Occipital lobe (tissue), 2 donors: ENCODE data around the gene MYO7B. TPM values are rescaled to one million over a fixed set of nuclear protein-coding genes. Genes with fewer than 3 reads are reported as not detected.

Source experiments
- DNase-seq: peaks from one replicate; lab custom pipeline; 2025; lab: John Stamatoyannopoulos, UW
- total RNA-seq: library from RNA; depleted of rRNA; stranded (reverse); fragments of >200 nt; gene quantifications from one replicate; pipeline ENCODE4 v1.2.3, GENCODE V29; 2014

The MYO7B gene
- not detected for total RNA-seq

DNA sequence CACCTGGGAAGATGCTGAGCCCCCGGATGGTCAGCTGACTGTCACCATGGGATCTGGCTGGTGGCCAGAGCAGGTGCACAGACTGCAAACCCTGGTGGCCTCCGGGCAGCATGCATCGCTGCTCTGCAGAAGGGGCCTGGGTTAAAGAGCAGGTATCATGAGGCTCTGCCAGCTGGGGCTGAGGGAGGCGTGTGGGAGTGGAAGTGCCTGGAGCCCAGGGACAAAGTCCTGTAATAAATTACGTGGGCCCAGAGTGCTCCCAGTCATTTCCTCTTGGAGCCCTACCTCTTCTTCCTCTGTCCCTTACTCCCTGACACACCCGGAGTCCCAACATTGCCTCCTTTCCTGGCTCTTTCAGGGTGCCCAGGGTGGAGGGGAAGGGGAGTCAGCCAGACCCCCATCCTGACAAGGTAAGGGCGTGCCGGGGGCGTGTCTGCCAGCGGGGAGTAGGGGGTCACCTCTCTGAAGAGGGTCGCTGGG lies at the start of gene MYO7B:
MYO7B (plus strand) TSS at position 262 of the 480 bp plus-strand sequence. CDS start 24,040 bp downstream, outside the sequence.
- no peak for DNase-seq

DNA sequence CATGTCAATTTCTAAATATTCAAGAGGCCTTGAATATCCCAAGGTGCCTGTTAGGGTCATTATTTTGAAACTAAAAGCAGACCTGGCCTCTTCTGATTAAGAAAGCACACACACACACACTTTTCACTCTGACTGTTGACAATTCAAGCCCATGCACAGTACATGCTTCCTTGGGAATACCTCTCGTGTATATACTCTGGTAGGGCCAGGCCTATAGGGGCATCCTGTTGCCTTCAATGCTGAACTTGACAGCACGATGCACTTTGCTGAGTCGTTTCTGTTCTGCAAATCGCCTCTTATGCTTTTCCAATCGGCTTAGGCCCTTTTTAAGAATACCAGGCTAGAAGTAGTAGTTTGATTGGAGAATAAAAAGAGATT lies 49.8 kb upstream of the MYO7B start:
- no peak for DNase-seq

DNA sequence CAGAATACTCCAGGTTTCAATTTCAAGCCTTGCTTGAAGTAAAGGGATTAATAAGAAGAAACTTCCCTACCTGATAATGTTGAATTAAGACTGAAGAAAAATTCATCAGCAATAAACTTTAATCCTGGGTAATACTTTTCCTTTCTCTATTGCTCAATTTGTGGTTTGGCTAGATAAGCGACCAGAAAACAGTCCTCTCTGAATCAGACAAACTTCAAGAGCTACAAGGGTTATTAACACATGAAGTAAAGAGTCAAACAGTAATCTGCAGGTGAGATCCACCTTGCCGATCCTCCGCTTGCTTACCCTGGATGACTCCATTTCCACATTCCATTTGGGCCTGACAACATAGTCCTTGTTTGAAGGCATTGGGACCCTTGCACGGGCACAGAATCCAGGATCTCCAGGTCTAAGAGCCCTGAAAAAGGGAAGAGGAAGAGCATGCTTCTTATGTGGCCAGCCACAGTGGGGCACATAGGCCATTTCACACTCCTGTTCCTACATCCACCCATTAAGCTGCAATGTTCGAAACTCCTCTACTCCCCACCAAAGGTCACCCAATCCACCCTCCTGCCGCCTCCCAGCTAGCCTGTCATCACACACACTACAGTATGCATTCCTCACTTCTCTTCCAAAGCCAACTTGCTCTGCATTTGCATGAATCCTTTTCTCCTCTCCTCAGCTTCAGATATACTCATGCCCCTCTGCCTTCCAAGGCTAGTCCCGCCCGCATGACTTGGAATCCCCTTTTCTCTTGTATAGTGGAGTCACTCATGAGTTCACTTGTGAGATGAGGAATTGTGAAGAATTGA lies 49.0 kb upstream of the MYO7B start:
- no peak for DNase-seq

DNA sequence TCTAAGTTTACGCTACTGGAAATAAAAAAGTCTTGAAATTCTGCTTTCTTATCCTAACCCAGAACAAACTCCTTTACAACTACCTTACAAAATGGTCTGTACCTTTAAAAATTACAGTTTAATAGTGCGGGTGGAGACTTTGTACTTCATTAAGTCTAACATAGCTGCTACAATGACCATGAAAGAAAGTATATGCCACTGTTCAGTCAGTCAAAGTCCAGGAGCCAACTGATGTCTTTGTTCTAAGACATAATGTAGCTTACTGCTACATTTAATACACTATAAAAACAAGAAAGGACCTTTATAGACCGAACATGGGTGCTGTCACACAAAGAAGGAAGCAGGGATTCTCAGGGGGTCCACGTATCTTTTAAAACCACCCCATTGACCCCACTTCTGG lies 45.2 kb upstream of the MYO7B start:
- no peak for DNase-seq

DNA sequence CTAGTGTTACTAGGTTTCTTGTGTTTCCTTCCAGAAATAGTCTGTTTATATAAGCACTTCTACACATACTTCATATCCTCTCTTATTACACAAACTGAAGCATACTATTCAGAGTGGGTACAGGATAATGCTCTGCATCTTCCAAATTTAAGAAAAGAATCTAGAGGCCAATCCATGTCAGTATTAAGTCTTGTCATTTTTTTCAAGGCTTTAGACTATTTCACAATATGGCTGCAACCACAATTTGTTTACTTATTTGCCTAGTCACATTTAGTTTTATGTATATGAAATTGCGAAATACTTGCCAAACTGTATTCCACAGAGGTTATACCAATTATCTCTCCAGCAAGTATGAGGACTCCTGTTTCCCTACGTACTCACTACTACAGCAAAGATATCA lies 37.1 kb upstream of the MYO7B start:
- DNase-seq = no peak

DNA sequence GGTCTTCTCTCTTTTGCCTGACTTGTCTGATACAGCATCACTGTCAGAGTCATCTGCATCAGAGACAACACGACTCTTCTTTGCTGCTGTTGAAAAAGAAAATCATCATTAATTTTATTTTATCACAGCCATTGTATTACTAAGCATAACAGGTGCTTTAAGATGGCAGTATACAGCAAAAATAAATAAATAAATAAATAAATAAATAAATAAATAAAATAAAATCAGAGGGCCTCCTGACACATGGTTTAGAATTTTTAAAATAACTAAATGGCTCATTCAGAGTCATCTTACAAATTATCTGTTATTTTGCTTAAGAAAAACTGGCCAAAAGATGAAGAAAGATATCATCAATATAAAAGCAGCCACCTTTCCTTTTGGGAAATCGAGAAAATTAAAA lies 32.0 kb upstream of the MYO7B start:
- DNase-seq = no peak

DNA sequence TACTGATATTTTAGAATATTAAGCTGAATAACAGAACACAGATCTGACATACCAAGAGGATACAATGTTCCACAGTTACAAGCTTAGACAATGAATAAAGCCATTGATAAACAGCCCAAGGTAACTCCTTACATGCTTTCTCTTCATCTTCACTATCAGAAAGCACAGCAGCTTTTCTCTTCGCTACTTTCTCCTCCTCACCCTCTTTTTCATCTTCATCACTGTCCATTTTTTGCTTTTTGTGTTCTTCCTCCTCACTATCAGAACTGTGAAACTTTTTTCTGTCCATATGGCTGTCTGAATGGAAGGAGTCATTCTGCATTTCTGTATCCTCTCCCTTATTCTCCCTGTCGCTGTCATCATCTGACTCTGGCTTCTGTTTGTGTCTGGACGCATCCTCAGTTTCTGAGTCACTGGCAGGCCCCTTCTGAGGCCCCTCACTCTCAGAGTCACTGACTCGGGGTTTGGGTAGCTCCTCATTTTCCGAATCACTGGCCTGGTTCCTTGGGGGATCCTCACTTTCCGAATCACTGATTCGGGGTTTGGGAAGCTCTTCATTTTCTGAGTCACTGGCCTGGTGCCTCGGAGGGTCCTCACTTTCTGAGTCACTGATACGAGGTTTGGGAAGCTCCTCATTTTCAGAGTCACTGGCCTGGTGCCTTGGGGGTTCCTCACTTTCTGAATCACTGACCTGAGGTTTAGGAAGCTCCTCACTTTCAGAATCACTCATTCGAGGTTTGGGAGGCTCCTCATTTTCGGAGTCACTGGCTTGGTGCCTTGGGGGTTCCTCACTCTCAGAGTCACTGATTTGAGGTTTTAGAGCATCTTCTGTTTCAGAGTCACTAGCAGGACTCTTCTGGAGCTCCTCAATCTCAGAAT lies 30.7 kb upstream of the MYO7B start:
- no peak for DNase-seq

DNA sequence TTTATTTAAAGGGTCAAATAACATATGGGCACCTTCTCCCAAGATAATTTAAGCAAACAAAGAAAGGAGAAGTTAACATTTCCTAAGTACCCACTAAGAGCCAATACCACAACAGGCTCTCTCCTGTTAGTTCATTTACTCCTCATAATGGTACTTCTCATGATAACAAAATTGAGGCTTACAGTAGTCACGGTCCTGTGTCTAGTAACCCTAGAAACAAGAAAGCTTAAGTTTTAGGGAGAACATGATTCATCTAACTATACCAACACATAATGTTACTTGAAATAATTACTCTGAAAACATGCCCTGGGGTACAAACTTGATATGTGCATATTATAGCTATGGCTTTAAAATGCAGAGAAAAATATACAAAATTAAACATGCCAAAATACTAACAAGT lies 29.0 kb upstream of the MYO7B start:
- no peak for DNase-seq

DNA sequence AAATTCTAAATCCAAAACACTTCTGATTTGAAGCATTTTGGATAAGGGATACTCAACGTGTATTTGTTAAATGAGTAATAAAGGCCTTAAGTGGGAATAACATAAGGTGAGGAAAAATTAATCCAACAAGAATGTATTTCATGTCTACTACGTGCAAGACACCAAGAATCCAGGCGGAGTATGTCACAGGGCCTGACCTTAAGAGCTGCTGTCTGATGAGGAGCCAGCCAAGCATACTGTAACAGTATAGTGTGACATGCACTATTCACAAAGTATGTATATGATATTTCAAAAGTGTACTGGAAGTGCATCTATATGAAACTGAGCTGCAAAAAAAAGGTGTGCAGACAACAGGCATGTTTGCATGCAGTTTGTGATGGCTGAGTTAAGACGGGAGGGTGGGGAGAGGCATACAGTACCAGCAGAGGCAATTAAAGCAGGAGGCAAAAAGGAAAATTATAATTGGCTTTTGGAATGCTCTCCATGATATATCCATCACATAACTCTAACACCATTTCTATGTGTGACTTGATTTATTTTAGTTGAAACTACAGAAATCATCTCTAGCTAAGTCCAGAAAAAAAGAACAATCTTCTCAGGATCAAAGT lies 27.4 kb upstream of the MYO7B start:
- no peak for DNase-seq

DNA sequence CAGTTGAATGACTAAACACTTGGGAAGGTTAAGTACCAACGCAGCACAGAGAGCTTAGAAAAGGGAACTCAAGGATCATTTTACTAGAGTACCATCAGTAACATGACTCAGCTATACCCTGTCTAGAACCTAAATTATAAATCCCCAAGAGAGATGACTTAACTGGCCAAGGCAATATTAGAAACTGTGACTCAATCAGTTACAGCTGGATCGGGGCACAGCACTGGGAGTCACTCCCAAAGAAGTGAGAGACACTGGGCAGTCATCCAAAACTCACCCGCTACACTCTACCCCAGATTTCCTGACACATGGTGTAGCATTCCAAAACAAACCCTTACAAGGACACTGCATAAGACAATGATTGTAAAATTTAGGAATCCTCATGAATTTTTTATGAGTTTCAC lies 26.9 kb upstream of the MYO7B start:
- DNase-seq = peak; percentile 81

DNA sequence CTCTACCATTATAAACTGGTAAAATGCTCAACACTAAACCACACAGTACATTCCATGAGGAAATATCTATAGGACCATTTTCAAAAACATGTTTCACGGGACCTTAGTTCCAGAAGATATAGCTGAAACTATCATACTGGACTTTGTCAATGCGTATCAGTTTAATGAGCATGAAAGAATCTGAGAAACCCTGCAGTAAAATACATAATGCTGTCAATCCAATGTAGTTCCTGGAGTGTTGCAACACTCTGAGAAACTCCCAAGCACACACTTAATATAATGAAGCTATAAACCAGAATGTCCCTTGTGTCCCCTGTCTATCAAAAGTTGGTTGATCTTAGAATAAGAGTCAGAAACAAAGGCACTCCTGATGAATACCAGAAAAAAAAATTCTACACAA lies 25.4 kb upstream of the MYO7B start:
- DNase-seq = no peak

DNA sequence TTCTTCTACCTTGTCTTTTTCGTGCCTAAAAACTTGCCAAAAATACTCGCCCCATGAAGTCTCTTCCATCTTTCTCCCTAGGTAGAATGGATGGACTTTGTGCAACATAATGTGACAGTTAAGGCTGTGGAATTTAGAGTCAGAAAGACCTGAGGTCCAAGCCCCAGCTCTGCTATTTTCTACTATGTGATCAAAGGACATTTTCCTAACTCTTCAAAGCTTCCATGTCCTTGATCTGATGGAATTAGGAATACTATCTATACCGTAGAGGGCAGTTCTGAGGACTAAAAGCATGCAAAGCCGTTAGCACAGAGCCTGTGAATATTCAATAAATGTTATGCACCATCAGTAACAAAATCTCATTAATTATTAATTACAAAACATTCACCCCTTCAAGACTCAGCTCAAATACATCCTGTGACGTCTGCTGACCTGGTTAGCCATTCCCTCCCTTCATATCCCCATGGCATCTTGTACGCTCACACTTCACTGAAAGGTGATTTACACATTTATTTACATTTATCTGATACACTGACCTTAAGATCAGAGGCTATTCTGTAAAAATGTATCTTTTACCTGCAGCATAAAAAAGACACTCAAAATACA lies 24.3 kb upstream of the MYO7B start:
- DNase-seq = no peak

DNA sequence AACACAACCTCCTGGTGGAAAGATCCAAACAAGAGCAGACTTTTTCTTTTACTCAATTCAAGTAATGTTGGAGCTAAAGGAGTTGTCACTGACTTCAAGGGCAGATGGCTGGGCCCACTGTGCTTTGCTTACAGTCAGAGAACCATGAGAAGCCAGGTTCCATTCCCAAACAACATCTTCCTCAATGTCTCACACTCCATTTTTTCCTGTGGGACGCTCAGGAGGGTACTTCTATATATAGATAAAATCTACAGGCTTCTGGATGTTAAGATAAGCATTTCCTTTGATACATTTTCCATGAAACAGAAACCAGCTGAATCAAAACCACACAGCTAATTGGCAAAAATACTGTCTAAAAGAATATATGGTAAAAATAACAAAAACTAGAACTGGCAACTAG lies 23.6 kb upstream of the MYO7B start:
- DNase-seq = no peak

DNA sequence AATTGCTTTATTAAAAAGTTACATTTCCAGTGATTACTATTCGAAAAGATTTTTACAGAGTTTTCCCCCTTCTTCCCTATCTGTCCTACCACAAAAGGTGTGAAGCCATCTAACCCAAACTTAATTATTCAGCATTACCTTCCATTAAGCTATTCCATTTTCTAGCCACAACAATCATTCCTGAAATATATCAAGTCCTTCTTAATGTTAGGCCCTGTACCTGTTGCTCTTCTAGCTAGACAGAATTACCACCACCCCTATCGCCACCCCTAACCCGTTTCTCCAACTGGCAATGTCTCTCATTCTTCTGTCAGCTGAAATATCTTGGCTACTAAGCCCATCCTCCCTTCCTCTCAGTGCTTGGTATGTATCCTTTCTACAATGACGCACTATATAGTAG lies 23.1 kb upstream of the MYO7B start:
- DNase-seq = no peak

DNA sequence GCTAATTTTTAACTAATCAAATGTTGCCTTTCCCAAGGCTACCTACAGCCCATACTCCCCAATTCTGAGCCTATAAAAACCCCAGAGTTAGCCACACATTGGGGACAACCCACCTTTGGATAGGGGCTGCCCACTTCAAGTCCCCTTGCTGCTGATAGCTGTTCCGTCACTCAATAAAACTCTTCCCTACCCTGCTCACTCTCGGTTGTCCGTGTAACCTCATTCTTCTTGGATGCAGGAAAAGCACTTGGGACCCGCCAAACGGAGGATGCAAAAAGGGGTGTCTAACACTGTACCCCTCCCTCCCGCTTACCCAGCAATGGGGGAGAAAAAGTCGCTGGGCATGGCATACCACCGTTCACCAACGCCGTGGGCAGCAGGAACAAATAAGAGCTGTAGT lies 21.4 kb upstream of the MYO7B start:
- no peak for DNase-seq

DNA sequence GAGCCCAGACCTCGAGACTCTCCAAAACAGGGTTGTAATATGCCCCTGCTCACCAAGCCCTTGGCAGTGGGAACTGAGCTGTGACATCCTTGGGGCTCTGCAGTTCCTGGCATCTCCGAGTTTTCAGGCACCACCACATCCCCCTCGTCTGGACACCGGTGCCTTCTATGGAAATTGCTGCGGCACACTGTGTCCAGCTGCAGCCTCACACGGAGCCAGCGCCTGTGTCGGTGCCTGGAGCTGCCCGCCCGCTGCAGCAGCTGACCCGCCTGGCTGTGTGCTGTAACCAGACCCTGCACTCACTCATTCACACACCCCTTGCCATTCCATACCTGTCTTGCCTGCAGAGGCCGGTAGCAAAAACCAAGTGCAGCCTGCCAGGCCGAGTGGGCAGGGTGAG lies 21.0 kb upstream of the MYO7B start:
- DNase-seq = peak; percentile 28

DNA sequence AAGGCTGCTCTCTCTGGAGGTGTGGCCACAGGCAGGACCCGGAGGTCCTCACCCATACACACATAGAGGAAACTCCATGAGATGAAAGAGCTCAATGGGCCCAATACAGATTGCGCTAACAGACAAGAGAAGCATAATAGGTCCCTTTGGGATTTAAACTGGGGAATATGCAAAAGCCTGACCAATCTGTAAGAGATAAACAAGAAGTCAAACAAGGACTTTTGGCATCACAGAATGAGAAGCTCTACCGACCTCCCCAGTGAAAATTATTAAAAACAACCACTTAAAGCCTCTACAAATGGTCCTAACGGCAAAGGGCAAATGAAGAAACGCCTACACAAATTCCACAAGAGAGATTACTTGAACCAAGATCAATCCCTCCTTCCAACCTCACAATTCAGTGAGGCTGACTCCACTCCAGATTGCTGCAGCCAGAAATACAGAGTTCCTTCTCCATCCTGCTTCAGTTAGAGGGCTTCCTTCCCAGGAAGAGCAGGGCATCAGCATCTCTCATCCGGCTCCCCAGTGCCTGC lies 20.0 kb upstream of the MYO7B start:
- no peak for DNase-seq

DNA sequence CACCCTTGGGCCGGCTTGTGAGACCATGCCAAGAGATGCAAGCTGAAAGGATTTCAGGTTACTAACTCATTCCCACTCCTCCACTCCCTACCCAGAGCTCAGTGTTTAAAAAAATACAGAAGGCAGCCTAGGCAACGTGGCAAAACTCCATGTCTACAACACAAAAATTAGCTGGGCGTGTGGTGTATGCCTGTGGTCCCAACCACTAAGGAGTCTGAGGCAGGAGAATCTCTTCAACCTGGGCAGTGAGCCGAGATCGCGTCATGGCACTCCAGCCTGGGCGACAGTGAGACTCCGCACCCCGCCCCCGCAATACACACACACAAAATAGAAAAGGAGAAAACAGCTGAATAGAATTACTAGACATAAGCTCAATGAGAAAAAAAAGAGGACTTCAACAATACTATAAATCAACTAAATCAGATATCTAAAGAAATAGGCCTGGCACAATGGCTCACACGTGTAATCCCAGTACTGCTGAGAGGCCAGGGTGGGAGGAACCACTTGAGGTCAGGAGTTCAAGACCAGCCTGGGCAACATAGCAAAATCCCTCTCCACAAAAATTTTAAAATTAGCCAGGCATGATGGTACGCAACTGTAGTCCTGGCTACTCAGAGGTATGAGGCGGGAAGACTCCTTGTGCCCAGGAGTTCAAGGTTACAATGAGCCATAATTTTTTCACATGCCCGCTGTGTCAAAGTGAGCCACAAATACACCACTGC lies 19.3 kb upstream of the MYO7B start:
- peak; percentile 60 for DNase-seq

DNA sequence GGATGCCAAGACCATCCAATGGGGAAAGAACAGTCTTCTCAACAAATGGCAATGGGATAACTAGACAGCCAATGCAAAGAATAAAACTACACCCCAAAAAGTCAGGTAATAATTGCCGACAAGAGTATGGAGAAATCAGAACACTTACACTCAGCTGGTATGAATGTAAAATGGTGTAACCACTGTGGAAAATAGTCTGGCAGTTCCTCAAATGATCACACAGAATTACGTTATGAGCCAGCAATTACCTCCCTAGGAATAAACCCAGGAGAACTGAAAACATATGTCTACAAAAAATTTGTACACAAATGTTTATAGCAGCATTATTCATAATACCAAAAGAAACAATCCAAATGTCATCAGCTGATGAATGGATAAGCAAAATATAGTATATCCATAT lies 18.0 kb upstream of the MYO7B start:
- DNase-seq = no peak

DNA sequence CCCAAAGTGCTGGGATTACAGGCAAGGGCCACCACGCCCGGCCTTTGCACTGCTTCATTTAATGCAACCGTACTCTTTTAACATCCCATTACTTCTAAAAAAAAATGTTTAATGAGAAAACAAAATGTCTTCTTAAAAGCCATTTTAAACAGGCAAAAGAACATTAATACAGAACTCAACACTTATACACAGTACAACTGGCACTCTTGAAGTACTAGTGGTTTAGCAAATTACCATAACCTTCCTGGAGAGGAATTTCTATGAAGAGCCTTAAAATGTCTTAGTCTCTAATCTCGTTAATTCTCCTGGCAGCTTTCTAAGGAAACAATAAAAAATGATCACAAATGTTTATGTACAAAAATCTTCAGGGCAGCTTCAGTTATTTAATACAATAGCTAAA lies 15.1 kb upstream of the MYO7B start:
- DNase-seq = no peak
